ENCODE data around the gene SMYD3. TPM values are rescaled to one million over a fixed set of nuclear protein-coding genes. Genes with fewer than 3 reads are reported as not detected.

Gene SMYD3
- total and polyA plus RNA-seq, 2 of the 4 experiments (the other 2 are of a cell fraction): 26.5 to 37.6 TPM

GRCh38 chr1:246184503-246184902 lies 322.6 kb downstream of the SMYD3 start:
- Histone ChIP-seq H3K4me2 (ENCODE audit: low read depth, low read length) (no peak overlapping the region), H3K23ac (ENCODE audit: low read depth, low read length) (no peak overlapping the region), H3K9me3 (ENCODE audit: control insufficient read depth, insufficient read depth, low read length) (no peaks in the 10 kb centered on the region), H3K9ac (ENCODE audit: low read depth, low read length) (no peak overlapping the region), H3K4ac (ENCODE audit: low read depth, low read length) (no peak overlapping the region), H3K9me1 (ENCODE audit: insufficient read depth, low read length) (no peaks in the 10 kb centered on the region), H4K5ac (ENCODE audit: low read depth, low read length) (no peak overlapping the region), H2AK5ac (ENCODE audit: low read depth, low read length) (no peak overlapping the region), H3K4me3 (ENCODE audit: insufficient read depth, low read depth, low read length) (no peak overlapping the region), H2AK9ac (replicated peaks; ENCODE audit: low read depth, low read length, poor library complexity) (no peak overlapping the region), H2BK120ac (ENCODE audit: low read depth, low read length) (no peak overlapping the region), H4K8ac (ENCODE audit: low read depth in 2 of 2, low read length in 2 of 2) (no peak overlapping the region), H3K4me1 (ENCODE audit: control insufficient read depth, insufficient read depth, low read length) (no peaks in the 10 kb centered on the region), H3K79me1 (ENCODE audit: low read depth in 1 of 2, low read length in 2 of 2) (peaks cover 0 to 3% of the 10 kb centered on the region in 2 experiments; a peak in 1 of 4 replicates), H3K36me3 (ENCODE audit: control insufficient read depth, insufficient read depth, low read length) (no peaks in the 10 kb centered on the region), H3K27ac (ENCODE audit: insufficient read depth, low read length) (no peak overlapping the region), H2BK15ac (ENCODE audit: low read depth, low read length) (no peak overlapping the region), H4K20me1 (ENCODE audit: insufficient read depth, low read length) (no peaks in the 10 kb centered on the region), H4K91ac (ENCODE audit: insufficient read depth, low read depth, low read length) (no peak overlapping the region), H2AFZ (replicated peaks; ENCODE audit: low read length, poor library complexity) (no peak overlapping the region), H3K14ac (replicated peaks; ENCODE audit: low read depth, low read length) (no peak overlapping the region), H2BK20ac (ENCODE audit: low read depth, low read length) (no peak overlapping the region), H2BK5ac (ENCODE audit: low read depth, low read length, poor library complexity, severe bottlenecking) (no peak overlapping the region), H3K27me3 (ENCODE audit: control insufficient read depth, insufficient read depth, low read length) (no peaks in the 10 kb centered on the region), H3K18ac (ENCODE audit: low read depth, low read length) (no peak overlapping the region), H3K56ac (ENCODE audit: extremely low read depth, insufficient read depth, low read length) (no peak overlapping the region)
- intact Hi-C loops (cut with micrococcal nuclease) (no loop called here), dilution Hi-C loops (cut with HindIII; ENCODE audit: low sequenced_read_pairs, unreplicated experiment) (no loop called here), in situ Hi-C loops (cut with MboI; ENCODE audit: low sequenced_read_pairs) (no loop called here)
- WGBS, 2 experiments (ENCODE audit: extremely low coverage in 2 of 2, insufficient read length in 1 of 2): no CpG with 5 or more reads among the region's 1 CpG
- no TSS peak for BruUV-seq (replicated peaks)
- ChIA-PET CTCF (no interaction called here), POLR2A (ENCODE audit: unreplicated experiment) (no interaction called here)
- TF ChIP-seq MXI1 (IDR thresholded peaks at IDR 0.05; ENCODE audit: borderline replicate concordance, low read depth, low read length) (no peak), RAD21 (IDR thresholded peaks at IDR 0.05; ENCODE audit: low read length) (no peak)
- no peak for ATAC-seq (ENCODE audit: low read depth)
- DNase-seq: no peak
